ENCODE measurements around the gene NWD2. TPM values are rescaled to one million over a fixed set of nuclear protein-coding genes. Genes with fewer than 3 reads are reported as not detected.

NWD2 gene
- total RNA-seq, 1 donor = not detected

DNA sequence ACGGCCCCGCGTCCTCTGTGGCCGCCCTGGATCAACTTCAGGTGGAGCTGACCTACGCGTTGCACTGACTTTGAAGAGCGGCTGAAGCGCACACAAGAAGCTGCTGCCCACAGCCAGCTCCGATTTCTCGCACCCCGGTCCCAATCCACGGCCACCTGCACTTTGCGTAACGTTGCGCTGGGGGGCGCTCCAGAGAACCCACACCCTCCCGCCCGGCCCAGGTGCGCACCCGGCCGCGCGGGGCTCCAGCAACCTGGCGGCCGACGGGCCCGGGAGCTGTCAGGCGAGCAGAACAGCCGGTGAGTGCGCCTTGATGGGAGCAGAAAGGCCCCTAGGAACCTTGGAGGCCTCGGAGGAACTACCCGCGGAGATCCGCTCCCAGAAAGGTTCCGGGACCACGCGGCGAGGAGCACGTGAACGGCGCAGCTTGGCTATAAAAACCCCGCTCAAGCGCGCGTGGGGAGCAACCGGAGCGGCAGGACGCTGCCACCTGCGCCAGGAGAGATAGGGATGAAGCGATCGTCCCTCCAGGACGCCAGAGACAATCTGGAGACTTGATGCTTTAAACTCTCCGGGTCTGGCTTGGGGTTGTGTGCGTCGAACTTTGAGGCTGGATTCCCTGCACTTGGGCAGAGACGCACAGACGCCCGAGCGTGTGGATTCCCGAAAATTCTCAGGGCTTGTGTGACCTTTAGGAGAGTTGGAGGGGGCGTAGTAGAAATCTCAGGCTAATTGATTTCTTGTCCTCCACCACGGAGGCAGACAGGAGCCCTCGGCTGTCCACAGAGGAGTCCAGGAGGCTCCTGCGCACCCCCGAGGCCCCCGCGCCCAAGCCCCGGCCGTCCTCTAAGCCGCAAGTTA lies 591 bp upstream of the NWD2 start:
- TF ChIP-seq, protein P1, sequence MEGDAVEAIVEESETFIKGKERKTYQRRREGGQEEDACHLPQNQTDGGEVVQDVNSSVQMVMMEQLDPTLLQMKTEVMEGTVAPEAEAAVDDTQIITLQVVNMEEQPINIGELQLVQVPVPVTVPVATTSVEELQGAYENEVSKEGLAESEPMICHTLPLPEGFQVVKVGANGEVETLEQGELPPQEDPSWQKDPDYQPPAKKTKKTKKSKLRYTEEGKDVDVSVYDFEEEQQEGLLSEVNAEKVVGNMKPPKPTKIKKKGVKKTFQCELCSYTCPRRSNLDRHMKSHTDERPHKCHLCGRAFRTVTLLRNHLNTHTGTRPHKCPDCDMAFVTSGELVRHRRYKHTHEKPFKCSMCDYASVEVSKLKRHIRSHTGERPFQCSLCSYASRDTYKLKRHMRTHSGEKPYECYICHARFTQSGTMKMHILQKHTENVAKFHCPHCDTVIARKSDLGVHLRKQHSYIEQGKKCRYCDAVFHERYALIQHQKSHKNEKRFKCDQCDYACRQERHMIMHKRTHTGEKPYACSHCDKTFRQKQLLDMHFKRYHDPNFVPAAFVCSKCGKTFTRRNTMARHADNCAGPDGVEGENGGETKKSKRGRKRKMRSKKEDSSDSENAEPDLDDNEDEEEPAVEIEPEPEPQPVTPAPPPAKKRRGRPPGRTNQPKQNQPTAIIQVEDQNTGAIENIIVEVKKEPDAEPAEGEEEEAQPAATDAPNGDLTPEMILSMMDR (IDR thresholded peaks at IDR 0.05; ENCODE audit: insufficient read depth, low read depth, low read length) = no peak
- DNase-seq (ENCODE audit: low read depth) = no peak
- no peak overlapping the region for H3K4me3 ChIP-seq (ENCODE audit: low read depth, low read length)

DNA sequence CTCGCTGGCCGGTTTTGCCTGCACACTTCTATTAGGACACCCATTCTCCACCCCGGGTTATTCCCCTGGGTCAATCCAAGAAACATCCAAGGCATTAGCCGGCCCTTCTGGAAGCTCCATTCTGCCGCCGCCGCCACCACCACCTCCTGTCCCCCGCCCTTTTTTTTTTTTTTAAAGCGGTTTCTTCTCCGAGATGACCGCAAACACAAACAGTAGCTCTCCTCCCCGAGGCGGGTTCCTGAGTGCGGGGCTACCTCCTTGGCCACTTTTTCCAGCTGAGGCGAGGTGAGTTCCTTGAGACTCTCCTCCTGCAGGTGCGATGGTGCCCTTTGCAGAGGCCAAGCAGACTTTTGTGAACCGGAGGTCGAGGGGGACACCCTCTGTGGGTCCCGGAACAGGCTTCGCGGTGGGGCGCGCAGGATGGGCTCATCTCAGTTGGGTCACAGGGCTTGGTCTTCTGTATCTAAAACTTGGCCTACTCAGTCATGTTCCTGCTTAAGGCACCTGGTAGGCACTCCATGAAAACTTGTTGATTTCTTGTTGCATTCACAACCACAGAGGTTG lies 930 bp downstream of the NWD2 start:
- TF ChIP-seq, protein P1 (IDR thresholded peaks at IDR 0.05; ENCODE audit: insufficient read depth, low read depth, low read length) = no peak
- no peak for DNase-seq (ENCODE audit: low read depth)
- no peak overlapping the region for H3K4me3 ChIP-seq (ENCODE audit: low read depth, low read length)

DNA sequence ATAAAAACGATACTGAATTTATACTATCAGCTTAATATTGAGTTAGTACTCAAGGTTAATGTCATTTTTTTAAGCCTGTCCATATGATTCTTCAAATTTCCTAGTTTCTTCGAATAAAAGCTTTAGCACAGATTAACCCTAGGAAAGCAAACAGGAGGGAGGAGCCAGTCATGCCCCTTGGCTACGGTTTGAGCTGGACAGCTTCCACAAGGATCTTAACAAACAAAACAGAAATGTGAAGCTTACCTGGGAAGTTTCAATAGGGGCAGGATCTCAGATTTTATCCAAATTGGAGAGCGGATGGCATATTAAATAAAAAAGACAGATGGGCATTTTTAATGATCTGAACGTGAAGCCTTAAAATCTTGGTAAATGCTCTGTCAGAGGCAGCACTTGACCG lies 2.3 kb downstream of the NWD2 start:
- H3K4me3 ChIP-seq (ENCODE audit: low read depth, low read length) = no peak overlapping the region
- TF ChIP-seq, protein P1 (IDR thresholded peaks at IDR 0.05; ENCODE audit: insufficient read depth, low read depth, low read length) = no peak
- no peak for DNase-seq (ENCODE audit: low read depth)

DNA sequence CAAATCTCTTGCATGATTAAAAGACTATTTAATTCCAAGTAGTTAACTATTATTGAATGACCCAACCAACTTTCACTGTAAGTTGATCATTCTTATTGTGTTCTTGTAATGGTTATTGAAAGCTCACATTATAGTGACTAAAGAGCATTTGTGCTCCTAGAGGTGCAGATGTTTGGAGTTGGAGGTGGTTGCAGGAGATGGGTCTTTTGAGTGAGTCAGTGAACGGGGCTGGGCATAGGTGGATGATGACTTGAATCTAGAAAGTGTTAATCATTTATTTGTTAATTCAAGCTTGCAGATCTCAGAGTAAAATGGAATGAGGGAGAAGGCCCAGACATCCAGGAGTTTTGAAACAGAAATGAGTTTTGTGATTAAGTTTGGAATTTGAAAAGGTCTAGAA lies 13.7 kb downstream of the NWD2 start:
- no peak overlapping the region for H3K4me3 ChIP-seq (ENCODE audit: low read depth, low read length)
- no peak for DNase-seq (ENCODE audit: low read depth)
- TF ChIP-seq, protein P1 (IDR thresholded peaks at IDR 0.05; ENCODE audit: insufficient read depth, low read depth, low read length) = no peak

- TF ChIP-seq, protein P1 (IDR thresholded peaks at IDR 0.05; ENCODE audit: insufficient read depth, low read depth, low read length) = no peak
- no peak overlapping the region for H3K4me3 ChIP-seq (ENCODE audit: low read depth, low read length)
- no peak for DNase-seq (ENCODE audit: low read depth)
Observed at GRCh38 chr4:37268319-37268718, 23.8 kb downstream of the NWD2 start.

- no peak overlapping the region for H3K4me3 ChIP-seq (ENCODE audit: low read depth, low read length)
- TF ChIP-seq, protein P1 (IDR thresholded peaks at IDR 0.05; ENCODE audit: insufficient read depth, low read depth, low read length) = no peak
- no peak for DNase-seq (ENCODE audit: low read depth)
Observed at GRCh38 chr4:37279121-37279520, 34.6 kb downstream of the NWD2 start.

Data from fibroblast of villous mesenchyme (primary cell).